Pancreas (tissue), 10 donors: Measurements from ENCODE around the gene CD180. TPM values are rescaled to one million over a fixed set of nuclear protein-coding genes. Genes with fewer than 3 reads are reported as not detected.

Experiments
- ATAC-seq, 4 donors: fragments of 200-7000 bp; cut with Tn5 transposase; one replicate each; pipeline versions ENCODE4 v1.8.0 to v1.9.1; 2020; ENCODE audit warnings: mild to moderate bottlenecking in 4 of 4, moderate library complexity in 4 of 4
- DNase-seq, 6 donors: peaks; one replicate each; pipeline ENCODE4 v3.0.0-alpha.2; 2020
- FAIRE-seq: peaks from 2 replicates; lab custom pipeline; 2012; peaks lifted over from hg19 to GRCh38; lab: Jason Lieb, UNC
- H3K27ac ChIP-seq, 4 donors: fragments of 200-600 bp; sonication (generic); 1 replicate in 3 of 4; 2 replicates in 1 of 4; pipeline versions ENCODE4 v1.5.0 to v1.8.0; 2020
- H3K27me3 ChIP-seq, 4 donors: fragments of 200-600 bp; one replicate each; pipeline ENCODE4 v1.8.0; 2021
- H3K36me3 ChIP-seq, 3 donors: fragments of 200-600 bp; sonication (generic) in 1 of 3; one replicate each; pipeline versions ENCODE4 v1.5.0 to v1.8.0; 2020 to 2021
- H3K4me1 ChIP-seq, 3 donors: fragments of 200-600 bp; one replicate each; pipeline ENCODE4 v1.8.0; 2021
- H3K4me3 ChIP-seq, 4 donors: fragments of 200-600 bp; sonication (generic) in 2 of 4; one replicate each; pipeline versions ENCODE4 v1.5.0 to v1.8.0; 2020 to 2021
- H3K9me3 ChIP-seq, 4 donors: fragments of 200-600 bp; one replicate each; pipeline ENCODE4 v1.8.0; 2021
- CTCF ChIP-seq, 4 donors: fragments of 200-600 bp; sonication (generic) in 3 of 4; IDR thresholded peaks; one replicate each; pipeline versions ENCODE4 v1.5.0 to v1.8.0; 2021; ENCODE audit warnings: antibody characterized with exemption in 4 of 4
- WGBS, 2 donors: extraction: QIAGEN DNeasy Blood & Tissue Kit; methylation state at CpG; one replicate each; pipeline ENCODE4 v1.1.7; 2013; 5-methylcytosine and 5-hydroxymethylcytosine counted together
- intact Hi-C, 3 donors: fragments of 100-400 bp; cut with DNase I; formaldehyde crosslinking; loops; one replicate each; pipeline versions ENCODE4 v1.11.1 to v1.14.2; 2022
- polyA plus RNA-seq, 2 donors: library from polyadenylated mRNA; stranded (reverse); fragments of 200-250 nt; gene quantifications; one replicate each; pipeline ENCODE4 v1.2.3, GENCODE V29; 2013
- total RNA-seq, 6 donors: library from RNA; stranded (reverse); fragmentation: NEBNext Ultra II Directional in 4 of 6; extraction: Animal tissue kit (Norgen Biotek cat#: 25700) in 4 of 6; gene quantifications; one replicate each; pipeline versions ENCODE4 v1.2.1 to v1.2.4, GENCODE V29; 2021 to 2023
- donor health status: healthy with polysubstance abuse.
- donor health status: DM: no; HTN: no; CAD: no; lungs with moderate emphysema.
- donor health status: DM: no; HTN: no; CAD: no.
- donor health status: control.
- donor health status: control.
- donor health status: Bipolar disorder and iron deficiency.
- donor health status: DM: yes; HTN: yes; CAD: no.
- donor health status: DM: no; HTN: no; CAD: no.
- donor health status: DM: no; HTN: no; CAD: no.
- donor health status: DM: yes; HTN: yes; CAD: no.

Gene CD180
- total and polyA plus RNA-seq, 8 donors, result 0.04 to 2.9 (median 0.10) TPM

GRCh38 chr5:67209141-67209771 lies 12.7 kb upstream of the CD180 start:
- FAIRE-seq, result peak; percentile 9
- intact Hi-C loops, result loop anchor here in 2 of 3 donors (5.0 to 10.0 kb wide), 3 partner anchors 42 to 394 kb away; no protein-coding TSS in a partner anchor

GRCh38 chr5:67208403-67208802 lies 11.8 kb upstream of the CD180 start:
- 86 to 89% methylated on average over 3 of the region's 3 CpGs for whole genome bisulfite sequencing, 2 donors
- intact Hi-C loops, result loop anchor here in 2 of 3 donors (5.0 to 10.0 kb wide), 3 partner anchors 41 to 394 kb away; no protein-coding TSS in a partner anchor
- ATAC-seq, result no peak
- Histone ChIP-seq H3K27me3 (no peaks in the 10 kb centered on the region), H3K9me3 (no peaks in the 10 kb centered on the region), H3K4me3 (no peak overlapping the region), H3K36me3 (no peaks in the 10 kb centered on the region), H3K27ac (no peak overlapping the region), H3K4me1 (peaks cover 0 to 12% (median 0%) of the 10 kb centered on the region in 3 donors)
- no peak for FAIRE-seq
- DNase-seq, result no peak
- no peak for TF ChIP-seq CTCF (IDR thresholded peaks at IDR 0.05)

More at GRCh38 chr5:67209141-67209771, 12.7 kb upstream of the CD180 start:
- TF ChIP-seq CTCF (IDR thresholded peaks at IDR 0.05), result peak; percentile 47 to 70 (median 57)
- no peak overlapping the region for H3K4me3 ChIP-seq
- ATAC-seq, result peak; percentile 92 to 94 (median 93)
- DNase-seq, result peak in 4 of 6 donors; percentile 37 to 72 (median 64)
- H3K36me3 ChIP-seq, result no peaks in the 10 kb centered on the region
- peaks cover 0 to 12% (median 0%) of the 10 kb centered on the region in 3 donors for H3K4me1 ChIP-seq
- H3K9me3 ChIP-seq, result no peaks in the 10 kb centered on the region
- 21% methylated on average over 11 of the region's 11 CpGs for WGBS, 2 donors
- no peaks in the 10 kb centered on the region for H3K27me3 ChIP-seq
- H3K27ac ChIP-seq, result no peak overlapping the region

GRCh38 chr5:67206929-67207328 lies 10.3 kb upstream of the CD180 start:
- peak overlapping the region in 1 of 4 donors; percentile 49 for H3K27ac ChIP-seq
- no peaks in the 10 kb centered on the region for H3K9me3 ChIP-seq
- ATAC-seq (peak in 3 of 4 donors; percentile 51 to 72 (median 64)), DNase-seq (peak in 1 of 6 donors; percentile 25), FAIRE-seq (no peak)
- H3K36me3 ChIP-seq, result no peaks in the 10 kb centered on the region
- WGBS, 2 donors, result 60 to 63% methylated on average over 4 of the region's 4 CpGs
- intact Hi-C loops, result loop anchor here in 2 of 3 donors (5.0 to 10.0 kb wide), 3 partner anchors 40 to 392 kb away; no protein-coding TSS in a partner anchor
- peaks cover 0 to 12% (median 0%) of the 10 kb centered on the region in 3 donors for H3K4me1 ChIP-seq
- no peak overlapping the region for H3K4me3 ChIP-seq
- no peak for TF ChIP-seq CTCF (IDR thresholded peaks at IDR 0.05)
- no peaks in the 10 kb centered on the region for H3K27me3 ChIP-seq

- WGBS, 2 donors, result 72 to 78% methylated on average over 2 of the region's 2 CpGs
- intact Hi-C loops, result loop anchor here in 2 of 3 donors (5.0 to 10.0 kb wide), 3 partner anchors 39 to 392 kb away; no protein-coding TSS in a partner anchor
- no peak overlapping the region for H3K4me3 ChIP-seq
- no peaks in the 10 kb centered on the region for H3K27me3 ChIP-seq
- H3K4me1 ChIP-seq, result peaks cover 0 to 12% (median 0%) of the 10 kb centered on the region in 3 donors
- FAIRE-seq (no peak), ATAC-seq (no peak), DNase-seq (no peak)
- H3K9me3 ChIP-seq, result no peaks in the 10 kb centered on the region
- H3K36me3 ChIP-seq, result no peaks in the 10 kb centered on the region
- TF ChIP-seq CTCF (IDR thresholded peaks at IDR 0.05), result no peak
- peak overlapping the region in 2 of 4 donors; percentile 24 to 49 for H3K27ac ChIP-seq
These were observed 9.9 kb upstream of the CD180 start for GRCh38 chr5:67206461-67206860.
